Measurements from ENCODE around the gene GAL.

The GAL gene

DNA sequence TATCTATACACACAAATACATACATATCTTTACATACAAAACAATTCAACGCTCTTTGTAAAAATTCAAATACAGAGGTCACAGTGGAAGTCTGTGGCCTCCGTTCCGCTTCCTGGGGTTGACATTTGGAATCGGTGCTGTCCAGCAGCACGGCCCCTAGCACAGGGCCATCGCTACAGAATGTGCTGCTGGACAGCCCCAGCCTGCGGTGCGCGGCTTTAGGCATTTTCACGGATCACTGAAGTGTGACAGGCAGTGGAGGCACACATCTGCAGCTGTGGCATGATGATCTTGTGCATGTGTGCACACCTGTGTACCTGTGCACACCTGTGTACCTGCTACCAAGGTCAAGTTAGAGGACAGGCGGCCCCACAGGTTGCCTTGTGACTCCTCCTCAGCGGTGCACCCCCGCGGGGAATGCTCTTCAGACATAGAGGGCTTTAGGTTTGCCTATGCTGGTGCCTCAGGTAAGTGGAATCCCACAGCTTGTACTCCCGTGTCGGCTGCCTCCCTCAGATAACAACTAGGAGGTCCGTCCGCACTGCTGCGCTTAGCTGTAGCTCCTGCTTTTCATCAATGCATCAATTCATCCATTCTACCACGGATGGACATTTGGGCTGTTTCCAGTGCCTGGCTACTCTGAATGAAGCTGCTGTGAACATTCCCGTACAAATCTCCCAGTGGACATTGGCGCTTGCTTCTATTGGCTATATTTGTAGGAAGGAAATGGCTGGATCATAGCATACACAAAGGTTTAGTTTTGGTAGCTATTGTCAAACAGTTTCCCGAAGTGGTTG, 29.9 kb downstream of the GAL start:
- no peak for DNase-seq

DNA sequence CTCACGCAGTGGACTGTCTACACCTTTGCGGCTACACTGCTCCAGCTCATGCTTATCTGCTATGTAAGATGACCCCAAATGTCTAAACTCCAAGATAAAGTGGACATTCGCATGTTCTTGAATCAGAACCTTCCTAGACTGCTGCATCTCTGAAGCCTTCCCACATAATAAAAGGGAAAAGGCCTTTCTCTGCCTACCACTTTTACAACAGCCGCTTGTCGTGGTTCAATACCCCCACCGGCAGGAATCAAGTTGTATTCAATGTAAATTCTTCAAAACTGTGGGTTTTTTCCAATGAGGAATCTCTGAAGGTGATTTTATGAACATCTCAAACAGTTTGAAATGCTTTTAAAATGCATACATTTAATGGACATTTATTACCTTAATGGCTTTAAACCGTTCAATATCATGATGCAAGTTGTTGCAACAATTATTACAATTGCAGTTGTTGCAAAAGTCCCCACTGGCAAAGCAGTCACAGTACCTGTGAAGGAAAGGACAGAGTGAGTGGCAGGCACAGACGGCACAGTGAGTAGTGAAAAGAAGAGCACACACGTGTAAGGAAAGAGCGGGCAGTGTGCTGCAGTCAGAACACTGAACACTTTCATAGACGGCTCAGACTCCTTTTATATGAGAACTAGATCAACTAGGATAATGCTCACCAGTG, 31.2 kb downstream of the GAL start:
- no peak for DNase-seq

DNA sequence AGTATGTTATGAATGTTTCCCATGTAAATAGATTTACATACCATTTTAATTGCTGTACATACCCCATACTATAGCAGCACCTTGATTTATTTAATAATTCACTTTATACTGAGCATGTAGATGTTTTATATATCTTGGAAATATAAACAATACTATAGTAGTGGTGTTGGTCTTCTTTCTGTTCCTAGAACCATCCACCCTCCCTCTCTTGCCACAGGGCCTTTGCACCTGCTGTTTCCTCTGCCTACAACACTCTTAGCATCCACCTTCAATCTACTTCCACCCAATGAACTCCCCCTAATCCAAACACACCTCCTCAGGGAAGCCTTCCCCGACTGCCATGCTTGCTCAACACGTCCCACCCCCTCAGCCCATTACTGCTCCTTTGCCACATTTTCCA, 36.7 kb downstream of the GAL start:
- no peak for DNase-seq

DNA sequence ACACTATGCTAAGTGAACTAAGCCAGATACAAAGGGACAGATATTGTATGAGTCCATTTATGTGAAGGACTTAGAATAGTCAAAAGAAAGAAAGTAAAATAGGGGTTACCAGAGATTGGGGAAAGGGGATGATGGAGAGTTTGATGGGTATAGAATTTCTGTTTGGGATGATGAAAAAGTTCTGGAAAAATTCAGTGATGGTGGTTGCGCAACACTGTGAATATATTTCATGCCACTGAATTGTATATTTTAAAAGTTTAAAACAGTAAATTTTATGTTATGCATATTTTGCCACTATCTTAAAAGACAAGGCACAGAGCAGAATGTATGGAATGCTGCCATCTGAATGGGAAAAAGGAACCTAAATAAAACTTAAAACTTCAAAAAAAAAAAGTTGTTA, 37.8 kb downstream of the GAL start:
- DNase-seq, result no peak

- DNase-seq, result no peak
Observed at GRCh38 chr11:68724293-68724692, 39.9 kb downstream of the GAL start.

GRCh38 chr11:68727783-68728182, 43.4 kb downstream of the GAL start:
- DNase-seq, result no peak

GRCh38 chr11:68734111-68734510, 49.8 kb downstream of the GAL start:
- DNase-seq, result no peak

- DNase-seq, result no peak
Observed at GRCh38 chr11:68735125-68735524, 50.8 kb downstream of the GAL start.

GRCh38 chr11:68735646-68736045, 51.3 kb downstream of the GAL start:
- DNase-seq, result no peak

All from stimulated activated CD4-positive, alpha-beta T cell treated with anti-CD3 and anti-CD28 coated beads, Interleukin-4, amount 100 ng/mL, for 1 hour (primary cell).